Measurements from ENCODE around the gene CPLX1.

The CPLX1 gene

GRCh38 chr4:854356-854755 lies 28.4 kb upstream of the CPLX1 start:
- DNase-seq: no peak

- no peak for DNase-seq
Measured at GRCh38 chr4:853416-853781, 27.5 kb upstream of the CPLX1 start.

GRCh38 chr4:851701-852430 lies 25.9 kb upstream of the CPLX1 start:
- DNase-seq: no peak

GRCh38 chr4:850323-850945 lies 24.5 kb upstream of the CPLX1 start:
- no peak for DNase-seq

GRCh38 chr4:849478-850175 lies 23.7 kb upstream of the CPLX1 start:
- no peak for DNase-seq

GRCh38 chr4:848803-849477 lies 23.0 kb upstream of the CPLX1 start:
- DNase-seq: no peak

GRCh38 chr4:848307-848691 lies 22.4 kb upstream of the CPLX1 start:
- DNase-seq: no peak

- no peak for DNase-seq
Measured at GRCh38 chr4:845836-846251, 19.9 kb upstream of the CPLX1 start.

GRCh38 chr4:845233-845835 lies 19.4 kb upstream of the CPLX1 start:
- DNase-seq: no peak

GRCh38 chr4:844752-845232 lies 18.9 kb upstream of the CPLX1 start:
- no peak for DNase-seq

GRCh38 chr4:839675-840443 lies 13.9 kb upstream of the CPLX1 start:
- peak in 1 of 5 donors; percentile 10 for DNase-seq

- DNase-seq: no peak
Measured at GRCh38 chr4:837772-838171, 11.8 kb upstream of the CPLX1 start.

GRCh38 chr4:836750-837301 lies 10.9 kb upstream of the CPLX1 start:
- no peak for DNase-seq

- no peak for DNase-seq
Measured at GRCh38 chr4:836003-836511, 10.1 kb upstream of the CPLX1 start.

GRCh38 chr4:835148-836002 lies 9.4 kb upstream of the CPLX1 start:
- DNase-seq: no peak

- no peak for DNase-seq
Measured at GRCh38 chr4:834368-835147, 8.6 kb upstream of the CPLX1 start.

GRCh38 chr4:833731-834367 lies 7.9 kb upstream of the CPLX1 start:
- DNase-seq: no peak

GRCh38 chr4:833156-833555 lies 7.2 kb upstream of the CPLX1 start:
- no peak for DNase-seq

GRCh38 chr4:832536-832935 lies 6.6 kb upstream of the CPLX1 start:
- DNase-seq: no peak

All from T-helper 1 cell (primary cell).